HepG2 (cell line): ENCODE data around the gene GCDH. TPM values are rescaled to one million over a fixed set of nuclear protein-coding genes. Genes with fewer than 3 reads are reported as not detected.

Experiments
- AGO1 ChIP-seq: fragments of 200-400 bp; formaldehyde crosslinking; IDR thresholded peaks from 2 replicates; pipeline ENCODE4 v1.6.1; 2017; ENCODE audit warnings: mild to moderate bottlenecking, low read depth, low read length, moderate library complexity; ENCODE audit not compliant: poor library complexity, severe bottlenecking
- ATM ChIP-seq: fragments of 450-650 bp; IDR thresholded peaks from 2 replicates; pipeline ENCODE4 v1.7.1; 2017; ENCODE audit warnings: mild to moderate bottlenecking, borderline replicate concordance
- EED ChIP-seq: sonication (generic); formaldehyde crosslinking; IDR thresholded peaks from 2 replicates; pipeline ENCODE4 v1.5.0; 2020; ENCODE audit warnings: mild to moderate bottlenecking, missing genetic modification reagents
- FOXP1 ChIP-seq, 2 experiments: fragments of 450-650 bp in 1 of 2; IDR thresholded peaks; 2 replicates each; pipeline ENCODE4 v1.6.1; 2017 to 2018; ENCODE audit warnings: antibody characterized with exemption in 1 of 2
- GATAD2A ChIP-seq: IDR thresholded peaks from 2 replicates; pipeline ENCODE4 v1.6.1; 2016
- HOXA7 ChIP-seq: sonication (generic); formaldehyde crosslinking; IDR thresholded peaks from 2 replicates; pipeline ENCODE4 v1.8.1; 2022; ENCODE audit warnings: mild to moderate bottlenecking, missing genetic modification reagents, moderate library complexity
- KAT7 ChIP-seq: IDR thresholded peaks from 2 replicates; pipeline ENCODE4 v1.6.1; 2018; ENCODE audit warnings: borderline replicate concordance, missing compliant biosample characterization
- KLF15 ChIP-seq: sonication (generic); formaldehyde crosslinking; IDR thresholded peaks from 2 replicates; pipeline ENCODE4 v1.8.1; 2023; ENCODE audit warnings: borderline replicate concordance, mild to moderate bottlenecking, inconsistent platforms, missing genetic modification reagents, mixed read lengths
- MAFK ChIP-seq, 2 experiments: IDR thresholded peaks in 1 of 2; conservative IDR thresholded peaks in 1 of 2; 2 replicates each; pipeline ENCODE4 v1.6.1; 2011; ENCODE audit warnings: improper control_type of control experiment in 2 of 2, low read length in 2 of 2
- MAX ChIP-seq: IDR thresholded peaks from 2 replicates; pipeline ENCODE4 v1.6.1; 2012; ENCODE audit warnings: inconsistent platforms
- MXI1 ChIP-seq: IDR thresholded peaks from 3 replicates; pipeline ENCODE4 v1.6.1; 2012; ENCODE audit warnings: low read depth, low read length, inconsistent platforms, borderline replicate concordance
- PRPF4 ChIP-seq: fragments of 200-400 bp; formaldehyde crosslinking; IDR thresholded peaks from 2 replicates; pipeline ENCODE4 v1.6.1; 2016; ENCODE audit warnings: low read length, low read depth; ENCODE audit not compliant: poor library complexity, severe bottlenecking
- RFX1 ChIP-seq: fragments of 450-650 bp; IDR thresholded peaks from 2 replicates; pipeline ENCODE4 v1.6.1; 2017
- SMARCC2 ChIP-seq: fragments of 450-650 bp; IDR thresholded peaks from 2 replicates; pipeline ENCODE4 v1.6.1; 2017; ENCODE audit warnings: antibody characterized with exemption, mild to moderate bottlenecking
- SNAPC2 ChIP-seq: sonication (generic); formaldehyde crosslinking; IDR thresholded peaks from 2 replicates; pipeline ENCODE4 v1.8.1; 2022; ENCODE audit warnings: mild to moderate bottlenecking, missing genetic modification reagents
- SNRNP70 ChIP-seq: fragments of 200-400 bp; formaldehyde crosslinking; IDR thresholded peaks from 2 replicates; pipeline ENCODE4 v1.6.1; 2017; ENCODE audit warnings: mild to moderate bottlenecking, low read depth, low read length, moderate library complexity
- TBL1XR1 ChIP-seq: fragments of 150-350 bp; IDR thresholded peaks from 2 replicates; pipeline ENCODE4 v1.6.1; 2014; ENCODE audit warnings: borderline replicate concordance, low read length; ENCODE audit not compliant: partially characterized antibody
- TFDP2 ChIP-seq: sonication (generic); formaldehyde crosslinking; IDR thresholded peaks from 2 replicates; pipeline ENCODE4 v1.4.0; 2020; ENCODE audit warnings: missing genetic modification reagents
- ZFY ChIP-seq: sonication (generic); formaldehyde crosslinking; IDR thresholded peaks from 2 replicates; pipeline ENCODE4 v1.4.0; 2020; ENCODE audit warnings: missing genetic modification reagents
- ZNF234 ChIP-seq: sonication (generic); formaldehyde crosslinking; conservative IDR thresholded peaks from 2 replicates; pipeline ENCODE4 v1.5.1; 2020; ENCODE audit warnings: mild to moderate bottlenecking, missing genetic modification reagents
- ZNF382 ChIP-seq: sonication (generic); formaldehyde crosslinking; IDR thresholded peaks from 2 replicates; pipeline ENCODE4 v1.5.0; 2020; ENCODE audit warnings: missing genetic modification reagents, mild to moderate bottlenecking, borderline replicate concordance
- ZNF513 ChIP-seq: sonication (generic); formaldehyde crosslinking; conservative IDR thresholded peaks from 2 replicates; pipeline ENCODE4 v1.5.0; 2020; ENCODE audit warnings: missing genetic modification reagents
- ZNF570 ChIP-seq: sonication (generic); formaldehyde crosslinking; IDR thresholded peaks from 2 replicates; pipeline ENCODE4 v1.4.0; 2020; ENCODE audit warnings: mild to moderate bottlenecking, missing genetic modification reagents, borderline replicate concordance
- ZNF572 ChIP-seq: sonication (generic); formaldehyde crosslinking; IDR thresholded peaks from 2 replicates; pipeline ENCODE4 v1.5.1; 2020; ENCODE audit warnings: mild to moderate bottlenecking, missing genetic modification reagents
- ZNF747 ChIP-seq: sonication (generic); formaldehyde crosslinking; IDR thresholded peaks from 2 replicates; pipeline ENCODE4 v1.8.1; 2023; ENCODE audit warnings: missing genetic modification reagents, mild to moderate bottlenecking, borderline replicate concordance
- ZNF83 ChIP-seq: sonication (generic); formaldehyde crosslinking; IDR thresholded peaks from 2 replicates; pipeline ENCODE4 v1.4.0; 2020; ENCODE audit warnings: missing genetic modification reagents, mild to moderate bottlenecking, borderline replicate concordance
- polyA plus RNA-seq, 8 experiments: library from polyadenylated mRNA; depleted of rRNA in 3 of 8; stranded (reverse) in 7 of 8; unstranded in 1 of 8; fragments of >200 nt; fragmentation: Illumina TruSeq in 4 of 8; extraction: Trizol in 4 of 8; gene quantifications; 2 replicates each; pipeline versions ENCODE4 v1.2.1 to v1.2.3, GENCODE V29; 2011 to 2016; ENCODE audit warnings: low read depth in 4 of 8, missing spikeins in 1 of 8, mixed read lengths in 1 of 8; ENCODE audit not compliant: insufficient read depth in 1 of 8
- total RNA-seq, 5 experiments: library from RNA; depleted of rRNA; stranded (reverse); fragments of >200 nt; fragmentation: Illumina TruSeq; extraction: Trizol; gene quantifications; 2 replicates each; pipeline ENCODE4 v1.2.3, GENCODE V29; 2016; ENCODE audit warnings: low read depth in 1 of 5
- TF ChIP-seq, protein P1 (sequence below): sonication (generic); formaldehyde crosslinking; IDR thresholded peaks from 2 replicates; pipeline ENCODE4 v1.5.0; 2020; ENCODE audit warnings: mild to moderate bottlenecking, missing genetic modification reagents

GCDH gene
- total and polyA plus RNA-seq, 2 of the 13 experiments (the other 11 are each of a cell fraction or from before 2014, with no cell fraction given), result 15.1 to 38.0 TPM

DNA sequence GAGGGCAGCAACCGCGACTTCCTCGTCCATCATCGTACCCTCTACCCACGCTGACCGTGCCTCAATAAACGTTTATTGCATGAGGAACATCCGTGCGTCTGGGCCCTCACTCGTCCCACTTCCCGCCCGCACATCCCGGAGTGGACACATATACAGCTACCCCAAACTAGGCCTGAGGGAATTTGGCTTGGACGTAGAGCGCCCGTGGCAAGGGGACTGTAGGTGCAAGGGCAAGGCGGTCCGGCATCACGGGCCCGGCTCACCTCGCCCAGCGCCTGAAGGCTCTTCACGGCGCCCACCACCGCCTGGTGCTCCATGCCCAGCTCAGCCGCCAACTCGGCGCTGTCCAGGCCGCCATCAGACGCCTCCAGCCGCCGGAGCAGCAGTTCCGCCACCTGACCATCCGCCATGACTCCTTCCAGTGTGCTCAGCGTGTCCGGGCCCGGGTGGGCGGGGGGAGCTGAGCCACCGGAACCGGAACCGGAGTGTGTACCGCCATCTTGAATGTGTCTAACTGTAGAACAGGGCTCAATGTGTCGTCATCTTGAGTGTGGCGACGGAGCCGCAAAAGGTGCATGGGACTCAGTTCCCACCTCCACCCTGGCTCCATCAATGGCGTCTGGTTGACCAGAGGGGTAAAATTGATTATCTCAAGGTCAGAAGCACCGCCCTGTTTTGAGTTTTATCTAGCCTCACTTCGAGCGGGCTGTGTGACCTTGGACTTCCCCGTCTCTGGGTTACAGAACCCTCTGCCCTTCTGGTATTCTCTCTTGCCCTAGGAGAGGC, 42.5 kb downstream of the GCDH start, which contains the start of gene FARSA (continued):
- TF ChIP-seq TBL1XR1 (no peak), ATM (no peak), ZNF513 (no peak), RFX1 (no peak), ZNF382 (CRISPR knock-in tag) (no peak), PRPF4 (no peak), ZNF570 (CRISPR knock-in tag) (no peak), HOXA7 (CRISPR knock-in tag) (no peak), AGO1 (no peak), SNRNP70 (no peak), ZNF572 (CRISPR knock-in tag) (no peak), MAX (peak; percentile 80), GATAD2A (CRISPR knock-in tag) (peak; percentile 49; the same call in 1 of the 2 replicates), TFDP2 (peak; percentile 63; the same call in 1 of the 2 replicates), ZNF747 (CRISPR knock-in tag) (peak; percentile 83; the same call in 1 of the 2 replicates), MAFK (conservative IDR thresholded peaks at IDR 0.05 in 1 of 2, IDR thresholded peaks at IDR 0.05 in 1 of 2; ENCODE audit: low read length in 2 of 2) (no peak), MXI1 (peak; percentile 92; the same call in 2 of the 3 replicates), ZNF83 (peak; percentile 89; the same call in 1 of the 2 replicates), FOXP1 (IDR thresholded peaks at IDR 0.05) (no peak), FOXP1 (CRISPR knock-in tag; IDR thresholded peaks at IDR 0.05) (no peak), ZFY (CRISPR knock-in tag) (peak; percentile 89), EED (CRISPR knock-in tag) (no peak; the same call in 1 of the 2 replicates), SMARCC2 (no peak), SNAPC2 (peak; percentile 70; the same call in 1 of the 2 replicates), KAT7 (peak; percentile 93), KLF15 (CRISPR knock-in tag) (no peak), ZNF234 (CRISPR knock-in tag) (no peak)
- TF ChIP-seq, protein P1, sequence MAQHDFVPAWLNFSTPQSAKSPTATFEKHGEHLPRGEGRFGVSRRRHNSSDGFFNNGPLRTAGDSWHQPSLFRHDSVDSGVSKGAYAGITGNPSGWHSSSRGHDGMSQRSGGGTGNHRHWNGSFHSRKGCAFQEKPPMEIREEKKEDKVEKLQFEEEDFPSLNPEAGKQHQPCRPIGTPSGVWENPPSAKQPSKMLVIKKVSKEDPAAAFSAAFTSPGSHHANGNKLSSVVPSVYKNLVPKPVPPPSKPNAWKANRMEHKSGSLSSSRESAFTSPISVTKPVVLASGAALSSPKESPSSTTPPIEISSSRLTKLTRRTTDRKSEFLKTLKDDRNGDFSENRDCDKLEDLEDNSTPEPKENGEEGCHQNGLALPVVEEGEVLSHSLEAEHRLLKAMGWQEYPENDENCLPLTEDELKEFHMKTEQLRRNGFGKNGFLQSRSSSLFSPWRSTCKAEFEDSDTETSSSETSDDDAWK, result no peak
